ENCODE measurements around the gene TSSK3.
"Not testable (repeated sequence)": the region's sequence is repeated elsewhere in the genome, so short reads cannot be mapped to it uniquely, and the experiment has no call there.

Gene TSSK3

GRCh38 chr1:32353886-32354570 is 8.3 kb upstream of the TSSK3 start:
- no peak overlapping the region for H3K4me3 ChIP-seq (ENCODE audit: low read depth, low read length)
- no peak for TF ChIP-seq CTCF (IDR thresholded peaks at IDR 0.05; ENCODE audit: control insufficient read depth, extremely low read depth, insufficient read depth)
- no peak for DNase-seq (ENCODE audit: low read depth)

- not testable (repeated sequence) for DNase-seq (ENCODE audit: low read depth); H3K4me3 ChIP-seq (ENCODE audit: low read depth, low read length)
These were observed 6.6 kb upstream of the TSSK3 start for GRCh38 chr1:32355778-32356177.

- no peak for TF ChIP-seq CTCF (IDR thresholded peaks at IDR 0.05; ENCODE audit: control insufficient read depth, extremely low read depth, insufficient read depth)
- DNase-seq (ENCODE audit: low read depth) = no peak
- no peak overlapping the region for H3K4me3 ChIP-seq (ENCODE audit: low read depth, low read length)
These were observed 5.9 kb upstream of the TSSK3 start for GRCh38 chr1:32356478-32356877.

GRCh38 chr1:32357614-32358013 is 4.7 kb upstream of the TSSK3 start:
- no peak for DNase-seq (ENCODE audit: low read depth)
- TF ChIP-seq CTCF (IDR thresholded peaks at IDR 0.05; ENCODE audit: control insufficient read depth, extremely low read depth, insufficient read depth) = no peak
- no peak overlapping the region for H3K4me3 ChIP-seq (ENCODE audit: low read depth, low read length)

GRCh38 chr1:32358435-32358834 is 3.9 kb upstream of the TSSK3 start:
- TF ChIP-seq CTCF (IDR thresholded peaks at IDR 0.05; ENCODE audit: control insufficient read depth, extremely low read depth, insufficient read depth) = no peak
- DNase-seq (ENCODE audit: low read depth) = no peak
- H3K4me3 ChIP-seq (ENCODE audit: low read depth, low read length) = no peak overlapping the region

GRCh38 chr1:32361308-32361673 is 1.0 kb upstream of the TSSK3 start:
- DNase-seq (ENCODE audit: low read depth) = no peak
- no peak for TF ChIP-seq CTCF (IDR thresholded peaks at IDR 0.05; ENCODE audit: control insufficient read depth, extremely low read depth, insufficient read depth)
- H3K4me3 ChIP-seq (ENCODE audit: low read depth, low read length) = no peak overlapping the region

GRCh38 chr1:32361674-32362473 is 465 bp upstream of the TSSK3 start:
- no peak for TF ChIP-seq CTCF (IDR thresholded peaks at IDR 0.05; ENCODE audit: control insufficient read depth, extremely low read depth, insufficient read depth)
- no peak overlapping the region for H3K4me3 ChIP-seq (ENCODE audit: low read depth, low read length)
- no peak for DNase-seq (ENCODE audit: low read depth)

All from LNCaP clone FGC (cell line).